K562 (cell line): ENCODE measurements around the gene SLC27A2. TPM values are rescaled to one million over a fixed set of nuclear protein-coding genes. Genes with fewer than 3 reads are reported as not detected.

Experiments
- ATAC-seq: fragments of 200-7000 bp; cut with Tn5 transposase; 3 replicates; pipeline ENCODE4 v1.9.1; 2020; ENCODE audit warnings: moderate library complexity
- BruUV-seq: library from RNA; stranded (reverse); fragments of 400-500 nt; replicated peaks from 2 replicates; lab custom pipeline; 2021; lab: Mats Ljungman, UMichigan
- CTCF ChIA-PET: fragments of 300-600 bp; formaldehyde crosslinking; extraction: SDS; loops from one replicate; lab custom pipeline; 2021; ENCODE audit warnings: low intra/inter-chr PET ratio; lab: Yijun Ruan, JAX
- POLR2A ChIA-PET: fragments of 300-600, 350-650 bp; sonication (Branson Sonifier 250); formaldehyde crosslinking; extraction: SDS; loops from one replicate; lab custom pipeline; 2021; ENCODE audit warnings: antibody characterized with exemption, inconsistent platforms; lab: Yijun Ruan, JAX
- DNase-seq, 4 experiments: peaks; one replicate each; pipeline versions ENCODE4 v3.0.0 to v3.0.0-alpha.2; 2011 to 2018; ENCODE audit warnings: low spot score in 3 of 4, mixed read lengths in 3 of 4; ENCODE audit errors: extremely low read depth in 1 of 4
- FAIRE-seq: peaks from 2 replicates; lab custom pipeline; 2011; peaks lifted over from hg19 to GRCh38; lab: Jason Lieb, UNC
- H2AFZ ChIP-seq: 2 replicates; pipeline ENCODE4 v1.6.0; 2011; ENCODE audit warnings: low read depth, low read length, control low read depth, inconsistent platforms
- H3K27ac ChIP-seq: fragments of 200-600 bp; 3 replicates; pipeline ENCODE4 v1.8.0; 2011; ENCODE audit warnings: low read depth, mild to moderate bottlenecking, control low read depth, inconsistent platforms, low read length, moderate library complexity, mixed read lengths; ENCODE audit errors: extremely low read depth
- H3K27me3 ChIP-seq, 2 experiments: fragments of 300-600 bp in 1 of 2; 2 replicates in 1 of 2; 3 replicates in 1 of 2; pipeline versions ENCODE4 v1.6.0 to v1.8.0; 2011; ENCODE audit warnings: inconsistent platforms in 2 of 2, low read length in 2 of 2, mild to moderate bottlenecking in 1 of 2, mixed read lengths in 1 of 2, moderate library complexity in 1 of 2; ENCODE audit not compliant: control insufficient read depth in 2 of 2, insufficient read depth in 2 of 2
- H3K36me3 ChIP-seq: fragments of 300-600 bp; 3 replicates; pipeline ENCODE4 v1.8.0; 2011; ENCODE audit warnings: mild to moderate bottlenecking, low read length, inconsistent platforms; ENCODE audit not compliant: control insufficient read depth, insufficient read depth
- H3K4me1 ChIP-seq, 2 experiments: fragments of 200-600 bp in 1 of 2; replicated peaks in 1 of 2; 2 replicates in 1 of 2; 3 replicates in 1 of 2; pipeline versions ENCODE4 v1.5.1 to v1.8.0; 2011; ENCODE audit warnings: inconsistent platforms in 2 of 2, low read length in 2 of 2, mild to moderate bottlenecking in 1 of 2, mixed read lengths in 1 of 2, moderate library complexity in 1 of 2; ENCODE audit not compliant: control insufficient read depth in 2 of 2, insufficient read depth in 2 of 2
- H3K4me2 ChIP-seq: 2 replicates; pipeline ENCODE4 v1.6.1; 2011; ENCODE audit warnings: low read length, control low read depth, inconsistent platforms, mixed read lengths; ENCODE audit not compliant: insufficient read depth
- H3K4me3 ChIP-seq: fragments of 200-600 bp; sonication (generic), shearing (Covaris generic); 2 replicates; pipeline ENCODE4 v1.5.1; 2016; ENCODE audit warnings: control low read depth, inconsistent platforms
- H3K79me2 ChIP-seq: fragments of 200-600 bp; 3 replicates; pipeline ENCODE4 v1.8.0; 2011; ENCODE audit warnings: low read length, inconsistent platforms; ENCODE audit not compliant: control insufficient read depth, insufficient read depth
- H3K9ac ChIP-seq, 2 experiments: 2 replicates each; pipeline versions ENCODE4 v1.6.0 to v1.6.1; 2011; ENCODE audit warnings: low read depth in 2 of 2, low read length in 2 of 2, control low read depth in 1 of 2, inconsistent platforms in 1 of 2, mild to moderate bottlenecking in 1 of 2, mixed read lengths in 1 of 2; ENCODE audit not compliant: insufficient read depth in 1 of 2
- H3K9me1 ChIP-seq: one replicate; pipeline ENCODE4 v1.6.0; 2011; ENCODE audit warnings: inconsistent platforms, mild to moderate bottlenecking, low read length, moderate library complexity; ENCODE audit not compliant: control insufficient read depth, insufficient read depth
- H3K9me3 ChIP-seq: replicated peaks from 2 replicates; pipeline ENCODE4 v1.5.1; 2011; ENCODE audit warnings: low read depth, low read length, inconsistent platforms; ENCODE audit not compliant: control insufficient read depth, insufficient read depth
- H4K20me1 ChIP-seq: replicated peaks from 2 replicates; pipeline ENCODE4 v1.6.1; 2011; ENCODE audit warnings: low read length, inconsistent platforms, mixed read lengths; ENCODE audit not compliant: control insufficient read depth, insufficient read depth
- ARNT ChIP-seq, 2 experiments: fragments of 450-650 bp; IDR thresholded peaks; 2 replicates each; pipeline ENCODE4 v1.6.1; 2016; ENCODE audit warnings: mild to moderate bottlenecking in 1 of 2
- CEBPB ChIP-seq: fragments of 450-650 bp; IDR thresholded peaks from 2 replicates; pipeline ENCODE4 v1.6.1; 2016; ENCODE audit warnings: missing genetic modification characterization, missing compliant biosample characterization
- CEBPG ChIP-seq, 3 experiments: fragments of 200-800 bp in 1 of 3; sonication (Bioruptor generic) in 1 of 3; sonication (generic) in 1 of 3; formaldehyde crosslinking in 1 of 3; IDR thresholded peaks in 2 of 3; conservative IDR thresholded peaks in 1 of 3; 2 replicates each; pipeline versions ENCODE4 v1.6.1 to v1.8.0; 2016 to 2022; ENCODE audit warnings: missing compliant biosample characterization in 2 of 3, missing genetic modification characterization in 2 of 3, mild to moderate bottlenecking in 1 of 3, missing genetic modification reagents in 1 of 3
- EWSR1 ChIP-seq: fragments of 450-650 bp; IDR thresholded peaks from 2 replicates; pipeline ENCODE4 v1.6.1; 2018; ENCODE audit warnings: borderline replicate concordance, mild to moderate bottlenecking, low read depth, moderate library complexity; ENCODE audit not compliant: partially characterized antibody
- FOXK1 ChIP-seq: sonication (generic); formaldehyde crosslinking; IDR thresholded peaks from 2 replicates; pipeline ENCODE4 v1.8.0; 2022; ENCODE audit warnings: missing genetic modification reagents, mild to moderate bottlenecking, borderline replicate concordance
- GATAD2B ChIP-seq: fragments of 450-650 bp; IDR thresholded peaks from 2 replicates; pipeline ENCODE4 v1.6.1; 2017; ENCODE audit warnings: mild to moderate bottlenecking, borderline replicate concordance
- KAT2B ChIP-seq: IDR thresholded peaks from one replicate; pipeline ENCODE4 v1.6.1; 2012; ENCODE audit warnings: low read depth, mild to moderate bottlenecking, control low read depth, inconsistent platforms, low read length, moderate library complexity
- PHTF2 ChIP-seq: fragments of 250-450 bp; sonication (Bioruptor Pico); IDR thresholded peaks from 2 replicates; pipeline ENCODE4 v1.5.0; 2021; ENCODE audit warnings: mild to moderate bottlenecking
- POLR2H ChIP-seq: IDR thresholded peaks from 2 replicates; pipeline ENCODE4 v1.6.1; 2016; ENCODE audit warnings: missing genetic modification characterization, low read depth, mild to moderate bottlenecking, control low read depth, missing compliant biosample characterization, moderate library complexity
- RBM15 ChIP-seq: fragments of 200-400 bp; formaldehyde crosslinking; IDR thresholded peaks from 2 replicates; pipeline ENCODE4 v1.6.1; 2018; ENCODE audit warnings: mild to moderate bottlenecking, low read length, moderate library complexity; ENCODE audit not compliant: insufficient read depth
- SNIP1 ChIP-seq: fragments of 450-650 bp; IDR thresholded peaks from 2 replicates; pipeline ENCODE4 v1.7.1; 2017; ENCODE audit warnings: low read depth, mild to moderate bottlenecking
- TEAD1 ChIP-seq, 2 experiments: fragments of 450-650 bp in 1 of 2; sonication (generic) in 1 of 2; formaldehyde crosslinking; IDR thresholded peaks; 2 replicates each; pipeline versions ENCODE4 v1.4.0 to v1.8.0; 2020 to 2022; ENCODE audit warnings: mild to moderate bottlenecking in 2 of 2, missing genetic modification reagents in 1 of 2
- TRIM28 ChIP-seq: fragments of 450-650 bp; IDR thresholded peaks from 2 replicates; pipeline ENCODE4 v1.6.1; 2017
- ZNF589 ChIP-seq: fragments of 200-800 bp; sonication (Bioruptor generic); IDR thresholded peaks from 2 replicates; pipeline ENCODE4 v1.6.1; 2016; ENCODE audit warnings: low read depth, missing genetic modification characterization, missing compliant biosample characterization
- ZZZ3 ChIP-seq: fragments of 450-650 bp; IDR thresholded peaks from 2 replicates; pipeline ENCODE4 v1.6.1; 2016; ENCODE audit warnings: antibody characterized with exemption, mild to moderate bottlenecking, moderate library complexity
- WGBS: fragments of 100-300 bp; shearing (Covaris generic); methylation state at CpG from one replicate; pipeline ENCODE4 v1.1.6; 2016; ENCODE audit warnings: low coverage, mixed read lengths; ENCODE audit not compliant: insufficient coverage; ENCODE audit errors: missing lambda C conversion rate; 5-methylcytosine and 5-hydroxymethylcytosine counted together
- in situ Hi-C: fragments of 300-500 bp; cut with MboI; formaldehyde crosslinking; loops from 4 replicates; pipeline ENCODE4 v1.15.0; 2018; ENCODE audit warnings: inconsistent platforms, mixed read lengths
- intact Hi-C: fragments of 100-400 bp; cut with micrococcal nuclease; formaldehyde crosslinking; loops from 2 replicates; pipeline ENCODE4 v1.14.2; 2022
- polyA plus RNA-seq, 8 experiments: library from polyadenylated mRNA; depleted of rRNA in 4 of 8; stranded (reverse) in 5 of 8; unstranded in 3 of 8; fragments of >200 nt; fragmentation: Nextera tagmentation in 2 of 8; fragmentation: Illumina TruSeq in 1 of 8; extraction: Ambion mirVana in 2 of 8; extraction: Trizol in 1 of 8; gene quantifications; 2 replicates each; pipeline versions ENCODE4 v1.2.1 to v1.2.3, GENCODE V29; 2011 to 2014; ENCODE audit warnings: inconsistent platforms in 1 of 8, missing spikeins in 1 of 8
- total RNA-seq, 7 experiments: library from RNA; depleted of rRNA in 6 of 7; stranded (reverse); fragments of >200 nt in 6 of 7; fragmentation: Illumina TruSeq in 2 of 7; extraction: Trizol in 2 of 7; gene quantifications; 2 replicates each; pipeline versions ENCODE4 v1.2.1 to v1.2.3, GENCODE V29; 2011 to 2021; ENCODE audit warnings: low replicate concordance in 1 of 7
- TF ChIP-seq, protein P1 (sequence below): IDR thresholded peaks from 3 replicates; pipeline ENCODE4 v1.6.1; 2011; ENCODE audit warnings: borderline replicate concordance, mild to moderate bottlenecking; ENCODE audit not compliant: insufficient read length, insufficient read depth

The SLC27A2 gene
- total and polyA plus RNA-seq, 9 of the 15 experiments (the other 6 are each of a cell fraction or from before 2014, with no cell fraction given) = 4.9 to 38.0 (median 22.7) TPM

- ATAC-seq = no peak
These were observed 43.9 kb downstream of the SLC27A2 start for GRCh38 chr15:50225938-50226337.

GRCh38 chr15:50227076-50227475, 45.1 kb downstream of the SLC27A2 start:
- H3K9ac ChIP-seq = no peak overlapping the region
- no peak overlapping the region for H3K4me3 ChIP-seq
- BruUV-seq = no TSS peak
- H3K4me1 ChIP-seq = no peaks in the 10 kb centered on the region; a peak in 1 of 5 replicates
- H3K4me2 ChIP-seq = no peak overlapping the region
- TF ChIP-seq, protein P1, sequence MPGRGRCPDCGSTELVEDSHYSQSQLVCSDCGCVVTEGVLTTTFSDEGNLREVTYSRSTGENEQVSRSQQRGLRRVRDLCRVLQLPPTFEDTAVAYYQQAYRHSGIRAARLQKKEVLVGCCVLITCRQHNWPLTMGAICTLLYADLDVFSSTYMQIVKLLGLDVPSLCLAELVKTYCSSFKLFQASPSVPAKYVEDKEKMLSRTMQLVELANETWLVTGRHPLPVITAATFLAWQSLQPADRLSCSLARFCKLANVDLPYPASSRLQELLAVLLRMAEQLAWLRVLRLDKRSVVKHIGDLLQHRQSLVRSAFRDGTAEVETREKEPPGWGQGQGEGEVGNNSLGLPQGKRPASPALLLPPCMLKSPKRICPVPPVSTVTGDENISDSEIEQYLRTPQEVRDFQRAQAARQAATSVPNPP = no peak
- TF ChIP-seq GATAD2B (no peak), POLR2H (no peak), KAT2B (no peak), SNIP1 (no peak), TEAD1 (CRISPR knock-in tag; IDR thresholded peaks at IDR 0.05) (no peak), RBM15 (no peak), ARNT (IDR thresholded peaks at IDR 0.05) (no peak), TRIM28 (no peak)
- TF ChIP-seq, all 486 proteins: peak for 0
- Histone ChIP-seq H3K27ac (no peak overlapping the region), H3K36me3 (peaks cover 41% of the 10 kb centered on the region), H3K79me2 (no peaks in the 10 kb centered on the region), H4K20me1 (no peaks in the 10 kb centered on the region), H2AFZ (no peak overlapping the region), H3K9me3 (no peaks in the 10 kb centered on the region), H3K9me1 (no peaks in the 10 kb centered on the region), H3K27me3 (no peaks in the 10 kb centered on the region)
- FAIRE-seq (no peak), ATAC-seq (no peak), DNase-seq (no peak)
- CTCF ChIA-PET = no interaction called here
- in situ Hi-C loops (no loop called here), intact Hi-C loops (no loop called here)
- POLR2A ChIA-PET = no interaction called here
- 89% methylated on average over 5 of the region's 5 CpGs for WGBS

More at GRCh38 chr15:50225938-50226337, 43.9 kb downstream of the SLC27A2 start:
- intact Hi-C loops (no loop called here), in situ Hi-C loops (no loop called here)
- Histone ChIP-seq H3K4me2 (no peak overlapping the region), H3K36me3 (peaks cover 41% of the 10 kb centered on the region), H3K9me1 (no peaks in the 10 kb centered on the region), H2AFZ (no peak overlapping the region), H3K9ac (no peak overlapping the region), H3K9me3 (no peaks in the 10 kb centered on the region), H3K27ac (no peak overlapping the region), H3K27me3 (no peaks in the 10 kb centered on the region), H4K20me1 (no peaks in the 10 kb centered on the region), H3K4me3 (no peak overlapping the region), H3K4me1 (no peaks in the 10 kb centered on the region; a peak in 1 of 5 replicates), H3K79me2 (no peaks in the 10 kb centered on the region)
- ChIA-PET CTCF (no interaction called here), POLR2A (no interaction called here)
- no TSS peak for BruUV-seq
- TF ChIP-seq ZNF589 (CRISPR knock-in tag) (no peak), EWSR1 (no peak), ZZZ3 (no peak), FOXK1 (CRISPR knock-in tag) (no peak), CEBPB (tag) (peak; percentile 66), PHTF2 (CRISPR knock-in tag) (no peak), CEBPG (CRISPR knock-in tag; IDR thresholded peaks at IDR 0.05) (no peak), CEBPG (tag; conservative IDR thresholded peaks at IDR 0.05 in 1 of 2, IDR thresholded peaks at IDR 0.05 in 1 of 2) (peak in 1 of 2 experiments; percentile 60; a peak in 2 of 4 replicates)
- WGBS = 94% methylated on average over 3 of the region's 3 CpGs
- DNase-seq (no peak), FAIRE-seq (no peak)
